ENCODE measurements around the gene ELMO1.
"Not testable (repeated sequence)": the region's sequence is repeated elsewhere in the genome, so short reads cannot be mapped to it uniquely, and the experiment has no call there.

Gene ELMO1

DNA sequence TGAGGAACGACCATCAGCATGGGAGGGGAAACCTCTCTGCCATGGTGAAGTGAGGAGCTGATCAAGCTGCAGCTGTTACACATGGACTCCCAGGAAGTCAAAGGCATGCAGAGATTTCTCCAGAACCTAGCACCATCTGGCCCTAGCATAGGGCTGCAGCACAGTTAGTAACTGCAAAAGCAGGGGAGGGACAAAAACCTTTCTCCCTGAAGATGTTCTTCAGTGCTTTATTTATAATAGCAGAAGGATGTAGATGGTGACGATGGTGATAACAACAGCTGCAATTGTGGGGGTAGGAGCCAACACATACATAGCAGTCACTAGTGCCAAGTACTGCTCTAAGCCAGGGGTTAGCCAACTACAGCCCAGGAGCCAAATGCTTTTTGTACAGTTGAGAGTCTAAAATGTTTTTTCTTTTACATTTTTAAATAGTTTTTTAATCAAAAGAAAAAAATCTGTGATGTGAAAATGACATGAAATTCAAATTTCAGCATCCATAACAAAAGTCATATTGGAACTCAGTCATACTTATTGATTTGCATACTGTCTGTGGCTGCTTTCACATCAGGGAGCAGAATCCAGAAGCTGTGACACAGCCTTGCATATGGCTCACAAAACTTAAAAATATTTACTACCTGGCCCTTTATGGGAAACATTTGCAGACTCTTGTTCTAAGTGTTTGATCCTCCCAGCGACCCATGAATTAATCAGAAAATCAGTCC, 299.5 kb downstream of the ELMO1 start:
- peaks cover 2% of the 10 kb centered on the region for H3K4me1 ChIP-seq (ENCODE audit: insufficient read depth, low read length)
- no peaks in the 10 kb centered on the region for H3K27me3 ChIP-seq (ENCODE audit: insufficient read depth, low read length)
- no peak overlapping the region for H3K4me3 ChIP-seq (ENCODE audit: low read length)
- H3K36me3 ChIP-seq (ENCODE audit: insufficient read depth, low read length), result no peaks in the 10 kb centered on the region
- H3K9me3 ChIP-seq (ENCODE audit: low read length), result no peaks in the 10 kb centered on the region
- H2AFZ ChIP-seq (ENCODE audit: low read depth, low read length), result no peak overlapping the region

DNA sequence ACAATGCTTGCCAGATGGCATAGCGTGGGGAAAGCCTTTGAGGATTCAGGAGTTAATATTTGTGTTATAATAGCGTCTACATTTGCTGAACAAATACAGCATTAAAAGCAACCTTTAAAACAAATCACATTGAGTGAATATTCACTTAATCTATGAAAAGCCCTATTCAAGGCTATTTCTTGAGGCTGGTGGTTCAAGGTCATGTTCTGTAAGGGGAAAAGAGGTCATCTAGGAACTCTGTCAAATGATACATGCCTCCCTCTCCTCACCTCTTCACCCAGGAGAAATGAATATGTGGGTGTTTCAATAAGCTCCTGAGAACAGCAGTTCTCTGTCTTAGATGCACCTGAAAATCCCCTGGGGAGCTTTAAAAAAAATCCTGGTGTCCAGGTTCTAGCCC, 303.0 kb downstream of the ELMO1 start:
- Histone ChIP-seq H3K4me1 (ENCODE audit: insufficient read depth, low read length) (peaks cover 5% of the 10 kb centered on the region), H3K9me3 (ENCODE audit: low read length) (no peaks in the 10 kb centered on the region), H3K4me3 (ENCODE audit: low read length) (no peak overlapping the region), H3K27me3 (ENCODE audit: insufficient read depth, low read length) (no peaks in the 10 kb centered on the region), H2AFZ (ENCODE audit: low read depth, low read length) (no peak overlapping the region), H3K36me3 (ENCODE audit: insufficient read depth, low read length) (no peaks in the 10 kb centered on the region)

- H3K4me3 ChIP-seq (ENCODE audit: low read length), result no peak overlapping the region
- no peak overlapping the region for H2AFZ ChIP-seq (ENCODE audit: low read depth, low read length)
- H3K27me3 ChIP-seq (ENCODE audit: insufficient read depth, low read length), result no peaks in the 10 kb centered on the region
- peaks cover 5% of the 10 kb centered on the region for H3K4me1 ChIP-seq (ENCODE audit: insufficient read depth, low read length)
- no peaks in the 10 kb centered on the region for H3K36me3 ChIP-seq (ENCODE audit: insufficient read depth, low read length)
- no peaks in the 10 kb centered on the region for H3K9me3 ChIP-seq (ENCODE audit: low read length)
These were observed 304.2 kb downstream of the ELMO1 start for GRCh38 chr7:37144423-37144822.

DNA sequence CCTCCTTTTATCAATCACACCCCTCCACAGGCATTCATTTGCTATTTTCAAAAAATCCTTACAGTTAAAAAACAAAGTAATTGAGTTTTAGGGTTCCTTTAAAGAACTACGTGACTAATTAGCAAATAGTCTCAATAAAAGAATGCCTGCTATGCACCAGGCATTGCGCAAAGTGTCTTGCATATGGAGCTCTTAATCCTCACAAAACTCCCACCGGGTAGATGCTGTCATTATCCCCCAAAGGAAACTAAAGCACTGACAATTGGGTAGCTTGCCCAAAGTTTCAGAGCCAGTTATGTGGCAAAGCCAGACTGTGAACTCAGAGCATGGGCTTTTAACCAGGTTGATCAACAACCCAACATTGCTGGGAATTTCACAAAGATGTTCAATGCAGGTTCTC, 305.7 kb downstream of the ELMO1 start:
- Histone ChIP-seq H3K4me1 (ENCODE audit: insufficient read depth, low read length) (peaks cover 5% of the 10 kb centered on the region), H3K36me3 (ENCODE audit: insufficient read depth, low read length) (no peaks in the 10 kb centered on the region), H3K4me3 (ENCODE audit: low read length) (no peak overlapping the region), H3K9me3 (ENCODE audit: low read length) (no peaks in the 10 kb centered on the region), H2AFZ (ENCODE audit: low read depth, low read length) (no peak overlapping the region), H3K27me3 (ENCODE audit: insufficient read depth, low read length) (no peaks in the 10 kb centered on the region)

DNA sequence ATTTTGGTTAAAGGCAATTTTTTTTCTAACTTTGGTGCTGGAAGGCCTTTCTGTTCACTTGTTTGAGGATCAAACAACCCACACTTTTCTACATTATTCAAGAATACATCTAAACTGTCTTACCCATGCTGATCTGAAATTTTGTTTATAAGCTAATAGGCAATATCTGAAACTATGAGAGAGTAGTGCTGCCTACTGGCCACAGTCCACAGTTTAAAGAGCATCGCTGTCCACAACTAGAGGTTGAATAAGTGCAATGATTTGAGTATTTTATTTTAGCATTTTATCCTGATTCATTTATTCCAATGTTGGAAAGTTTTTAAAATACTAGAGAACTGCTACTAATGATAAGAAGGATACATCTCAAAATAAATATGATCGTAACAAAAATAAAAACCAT, 306.9 kb downstream of the ELMO1 start:
- peaks cover 5% of the 10 kb centered on the region for H3K4me1 ChIP-seq (ENCODE audit: insufficient read depth, low read length)
- no peaks in the 10 kb centered on the region for H3K36me3 ChIP-seq (ENCODE audit: insufficient read depth, low read length)
- H3K4me3 ChIP-seq (ENCODE audit: low read length), result no peak overlapping the region
- H2AFZ ChIP-seq (ENCODE audit: low read depth, low read length), result no peak overlapping the region
- no peaks in the 10 kb centered on the region for H3K9me3 ChIP-seq (ENCODE audit: low read length)
- H3K27me3 ChIP-seq (ENCODE audit: insufficient read depth, low read length), result no peaks in the 10 kb centered on the region

DNA sequence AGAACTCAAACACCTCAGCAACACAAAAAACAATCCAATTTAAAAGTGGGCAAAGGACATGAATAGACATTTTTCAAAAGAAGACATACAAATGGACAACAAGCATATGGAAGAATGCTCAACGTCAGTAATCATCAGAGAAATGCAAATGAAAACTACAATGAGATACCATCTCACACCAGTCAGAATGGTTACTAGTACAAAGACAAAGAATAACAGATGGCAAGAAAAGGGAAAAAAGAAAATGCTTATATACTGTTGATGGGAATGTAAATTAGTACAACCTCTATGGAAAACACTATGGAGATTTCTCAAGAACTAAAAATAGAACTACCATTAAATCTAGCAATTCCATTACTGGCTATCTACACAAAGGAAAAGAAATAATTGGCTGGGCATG, 314.8 kb downstream of the ELMO1 start:
- not testable (repeated sequence) for H3K27me3 ChIP-seq (ENCODE audit: insufficient read depth, low read length); H3K36me3 ChIP-seq (ENCODE audit: insufficient read depth, low read length); H3K4me1 ChIP-seq (ENCODE audit: insufficient read depth, low read length); H3K4me3 ChIP-seq (ENCODE audit: low read length); H2AFZ ChIP-seq (ENCODE audit: low read depth, low read length); H3K9me3 ChIP-seq (ENCODE audit: low read length)

GRCh38 chr7:37131855-37132254, 316.8 kb downstream of the ELMO1 start:
- Histone ChIP-seq H3K4me1 (ENCODE audit: insufficient read depth, low read length) (no peaks in the 10 kb centered on the region), H2AFZ (ENCODE audit: low read depth, low read length) (no peak overlapping the region), H3K27me3 (ENCODE audit: insufficient read depth, low read length) (no peaks in the 10 kb centered on the region), H3K9me3 (ENCODE audit: low read length) (no peaks in the 10 kb centered on the region), H3K4me3 (ENCODE audit: low read length) (no peak overlapping the region), H3K36me3 (ENCODE audit: insufficient read depth, low read length) (peaks cover 2% of the 10 kb centered on the region)

DNA sequence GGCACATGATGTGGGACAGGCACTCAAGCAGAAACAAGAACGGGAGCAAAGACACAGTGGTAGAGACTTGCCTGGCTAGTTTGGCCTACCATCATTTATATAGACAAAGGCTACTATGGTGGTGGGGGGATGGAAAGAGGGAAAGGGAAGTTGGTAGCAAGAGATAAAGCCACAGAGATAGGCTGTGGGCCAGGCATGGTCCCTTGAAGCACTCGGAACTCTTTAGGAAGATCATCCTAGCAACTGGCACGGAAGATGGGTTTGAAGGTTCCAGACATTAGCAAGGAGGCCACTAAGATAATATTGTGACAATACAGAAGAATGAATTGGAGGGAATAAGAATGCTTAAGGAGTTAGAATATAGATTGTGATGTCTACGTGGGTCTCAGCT, 319.6 kb downstream of the ELMO1 start:
- Histone ChIP-seq H3K4me3 (ENCODE audit: low read length) (no peak overlapping the region), H2AFZ (ENCODE audit: low read depth, low read length) (no peak overlapping the region), H3K36me3 (ENCODE audit: insufficient read depth, low read length) (peaks cover 2% of the 10 kb centered on the region), H3K27me3 (ENCODE audit: insufficient read depth, low read length) (no peaks in the 10 kb centered on the region), H3K4me1 (ENCODE audit: insufficient read depth, low read length) (no peaks in the 10 kb centered on the region), H3K9me3 (ENCODE audit: low read length) (no peaks in the 10 kb centered on the region)

DNA sequence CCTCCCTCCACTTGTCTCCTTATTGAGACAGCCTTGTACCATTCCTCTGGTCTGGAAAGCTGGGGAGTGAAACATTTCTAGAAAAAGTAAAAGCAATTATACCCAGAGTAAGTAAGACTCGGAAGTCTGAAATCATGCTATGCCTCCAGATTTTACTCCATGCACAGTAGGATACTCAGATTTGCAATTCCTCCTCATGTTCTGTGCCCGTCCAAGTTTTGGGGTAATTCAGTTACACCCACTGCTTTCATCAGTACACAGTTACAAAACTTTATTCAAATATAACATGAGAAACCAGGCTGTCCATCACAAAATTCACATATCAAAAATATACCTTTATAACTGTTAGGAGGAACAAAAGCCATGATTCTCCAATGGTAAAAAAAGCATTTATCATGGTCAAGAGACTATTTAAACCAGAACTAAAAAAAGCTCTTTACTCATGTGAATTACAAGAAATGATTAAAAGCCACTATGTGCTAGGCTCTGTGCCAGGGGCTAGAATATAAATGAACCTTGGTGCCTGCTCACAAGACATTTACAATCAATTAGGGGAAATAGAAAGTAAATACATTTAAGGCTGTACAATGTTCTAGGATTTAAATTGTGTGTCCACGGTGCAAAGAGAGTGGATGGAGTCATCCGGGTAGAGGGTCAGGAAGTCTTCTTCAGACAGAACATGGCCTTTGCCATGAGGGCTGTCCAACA, 320.2 kb downstream of the ELMO1 start:
- Histone ChIP-seq H3K36me3 (ENCODE audit: insufficient read depth, low read length) (peaks cover 2% of the 10 kb centered on the region), H3K9me3 (ENCODE audit: low read length) (no peaks in the 10 kb centered on the region), H3K4me3 (ENCODE audit: low read length) (no peak overlapping the region), H2AFZ (ENCODE audit: low read depth, low read length) (no peak overlapping the region), H3K4me1 (ENCODE audit: insufficient read depth, low read length) (no peaks in the 10 kb centered on the region), H3K27me3 (ENCODE audit: insufficient read depth, low read length) (no peaks in the 10 kb centered on the region)

- H3K27me3 ChIP-seq (ENCODE audit: insufficient read depth, low read length), result no peaks in the 10 kb centered on the region
- H3K36me3 ChIP-seq (ENCODE audit: insufficient read depth, low read length), result no peaks in the 10 kb centered on the region
These were observed 329.3 kb downstream of the ELMO1 start for GRCh38 chr7:37119296-37119860.

DNA sequence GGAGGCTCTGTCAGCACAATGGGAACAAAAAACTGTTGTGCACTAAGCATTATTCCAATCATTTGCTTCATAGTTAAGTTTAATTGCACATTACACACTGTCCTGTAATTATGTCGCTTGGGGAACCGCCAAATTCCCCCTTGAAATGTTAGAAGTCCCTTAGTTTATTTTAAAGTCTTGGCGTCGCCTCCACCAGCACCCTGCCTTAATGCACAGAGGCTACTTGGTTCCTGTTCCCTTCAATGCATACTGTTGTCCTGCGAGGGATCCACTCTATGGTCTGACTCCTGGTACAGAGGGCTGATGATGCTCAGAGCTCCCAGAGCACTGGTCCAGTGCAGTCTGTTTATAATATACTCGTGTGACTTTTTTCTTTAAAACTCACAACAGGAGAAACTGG, 330.7 kb downstream of the ELMO1 start:
- no peak overlapping the region for H2AFZ ChIP-seq (ENCODE audit: low read depth, low read length)
- no peaks in the 10 kb centered on the region for H3K27me3 ChIP-seq (ENCODE audit: insufficient read depth, low read length)
- H3K4me1 ChIP-seq (ENCODE audit: insufficient read depth, low read length), result peaks cover 24% of the 10 kb centered on the region
- H3K9me3 ChIP-seq (ENCODE audit: low read length), result no peaks in the 10 kb centered on the region
- no peaks in the 10 kb centered on the region for H3K36me3 ChIP-seq (ENCODE audit: insufficient read depth, low read length)
- H3K4me3 ChIP-seq (ENCODE audit: low read length), result no peak overlapping the region

More at GRCh38 chr7:37119296-37119860, 329.3 kb downstream of the ELMO1 start:
- no peak overlapping the region for H2AFZ ChIP-seq (ENCODE audit: low read depth, low read length)
- H3K9me3 ChIP-seq (ENCODE audit: low read length), result no peaks in the 10 kb centered on the region
- peaks cover 24% of the 10 kb centered on the region for H3K4me1 ChIP-seq (ENCODE audit: insufficient read depth, low read length)
- no peak overlapping the region for H3K4me3 ChIP-seq (ENCODE audit: low read length)

GRCh38 chr7:37117292-37117691, 331.4 kb downstream of the ELMO1 start:
- Histone ChIP-seq H3K36me3 (ENCODE audit: insufficient read depth, low read length) (no peaks in the 10 kb centered on the region), H3K27me3 (ENCODE audit: insufficient read depth, low read length) (no peaks in the 10 kb centered on the region), H3K9me3 (ENCODE audit: low read length) (no peaks in the 10 kb centered on the region), H3K4me1 (ENCODE audit: insufficient read depth, low read length) (peaks cover 24% of the 10 kb centered on the region), H3K4me3 (ENCODE audit: low read length) (no peak overlapping the region), H2AFZ (ENCODE audit: low read depth, low read length) (no peak overlapping the region)

GRCh38 chr7:37116093-37116701, 332.5 kb downstream of the ELMO1 start:
- Histone ChIP-seq H3K36me3 (ENCODE audit: insufficient read depth, low read length) (no peaks in the 10 kb centered on the region), H3K4me3 (ENCODE audit: low read length) (no peak overlapping the region), H3K27me3 (ENCODE audit: insufficient read depth, low read length) (no peaks in the 10 kb centered on the region), H2AFZ (ENCODE audit: low read depth, low read length) (no peak overlapping the region), H3K9me3 (ENCODE audit: low read length) (no peaks in the 10 kb centered on the region), H3K4me1 (ENCODE audit: insufficient read depth, low read length) (peaks cover 24% of the 10 kb centered on the region)
